HepG2 (cell line): ENCODE results near the gene RTKN2. TPM values are rescaled to one million over a fixed set of nuclear protein-coding genes. Genes with fewer than 3 reads are reported as not detected.

ENCODE experiments used
- ATAC-seq: fragments of 200-7000 bp; cut with Tn5 transposase; 3 replicates; pipeline ENCODE4 v1.9.1; 2020; ENCODE audit warnings: mild to moderate bottlenecking, moderate library complexity
- BruUV-seq: library from RNA; stranded (reverse); fragments of 400-500 nt; replicated peaks from 2 replicates; lab custom pipeline; 2021; lab: Mats Ljungman, UMichigan
- CTCF ChIA-PET: fragments of 300-600 bp; formaldehyde crosslinking; extraction: SDS; loops from one replicate; lab custom pipeline; 2021; ENCODE audit warnings: low total read pairs, inconsistent platforms, low intra/inter-chr PET ratio; lab: Yijun Ruan, JAX
- POLR2A ChIA-PET: fragments of 350-600 bp; sonication (Branson Sonifier 250); formaldehyde crosslinking; loops from one replicate; lab custom pipeline; 2020; ENCODE audit warnings: antibody characterized with exemption, inconsistent platforms; lab: Yijun Ruan, JAX
- DNase-seq: peaks from one replicate; pipeline ENCODE4 v3.0.0-alpha.2; 2015; ENCODE audit warnings: low spot score
- FAIRE-seq: peaks from 3 replicates; lab custom pipeline; 2011; peaks lifted over from hg19 to GRCh38; lab: Jason Lieb, UNC
- H2AFZ ChIP-seq: one replicate; pipeline ENCODE4 v1.6.1; 2011; ENCODE audit warnings: low read length, inconsistent platforms
- H3K27ac ChIP-seq: fragments of 300-600 bp; 3 replicates; pipeline ENCODE4 v1.8.0; 2011; ENCODE audit warnings: mixed run types, mild to moderate bottlenecking, mixed read lengths, low read length, inconsistent platforms; ENCODE audit not compliant: insufficient read depth; ENCODE audit errors: extremely low read length
- H3K27me3 ChIP-seq, 2 experiments: fragments of 200-600 bp in 1 of 2; 2 replicates in 1 of 2; 3 replicates in 1 of 2; pipeline versions ENCODE4 v1.6.0 to v1.8.0; 2011; ENCODE audit warnings: low read length in 2 of 2, mild to moderate bottlenecking in 2 of 2, moderate library complexity in 2 of 2, inconsistent platforms in 1 of 2; ENCODE audit not compliant: insufficient read depth in 2 of 2, control insufficient read depth in 1 of 2
- H3K36me3 ChIP-seq, 2 experiments: fragments of 200-600 bp in 1 of 2; replicated peaks in 1 of 2; 2 replicates in 1 of 2; 3 replicates in 1 of 2; pipeline versions ENCODE4 v1.5.1 to v1.8.0; 2011; ENCODE audit warnings: low read length in 2 of 2, inconsistent platforms in 1 of 2; ENCODE audit not compliant: insufficient read depth in 2 of 2, control insufficient read depth in 1 of 2
- H3K4me1 ChIP-seq: 2 replicates; pipeline ENCODE4 v1.5.1; 2012; ENCODE audit warnings: low read length, inconsistent platforms; ENCODE audit not compliant: insufficient read depth
- H3K4me2 ChIP-seq: 2 replicates; pipeline ENCODE4 v1.6.0; 2011; ENCODE audit warnings: low read depth, low read length, inconsistent platforms
- H3K4me3 ChIP-seq, 3 experiments: fragments of 200-600 bp in 1 of 3; sonication (generic), shearing (Covaris generic) in 1 of 3; replicated peaks in 1 of 3; 2 replicates each; pipeline ENCODE4 v1.5.1; 2011 to 2016; ENCODE audit warnings: low read length in 3 of 3, inconsistent platforms in 2 of 3, low read depth in 2 of 3, mild to moderate bottlenecking in 2 of 3, control low read depth in 1 of 3, mixed read lengths in 1 of 3; ENCODE audit not compliant: insufficient read depth in 1 of 3
- H3K79me2 ChIP-seq: one replicate; pipeline ENCODE4 v1.6.1; 2011; ENCODE audit warnings: low read length, inconsistent platforms; ENCODE audit not compliant: insufficient read depth
- H3K9ac ChIP-seq: 2 replicates; pipeline ENCODE4 v1.6.0; 2011; ENCODE audit warnings: mild to moderate bottlenecking, low read depth, low read length, inconsistent platforms; ENCODE audit not compliant: insufficient read depth
- H3K9me3 ChIP-seq: 2 replicates; pipeline ENCODE4 v1.5.1; 2012; ENCODE audit warnings: mild to moderate bottlenecking, low read length
- H4K20me1 ChIP-seq: 2 replicates; pipeline ENCODE4 v1.6.0; 2011; ENCODE audit warnings: inconsistent platforms, mild to moderate bottlenecking, low read length, moderate library complexity; ENCODE audit not compliant: insufficient read depth
- AHDC1 ChIP-seq: sonication (generic); formaldehyde crosslinking; IDR thresholded peaks from 2 replicates; pipeline ENCODE4 v1.5.1; 2020; ENCODE audit warnings: mild to moderate bottlenecking, missing genetic modification reagents, borderline replicate concordance
- GFI1 ChIP-seq: sonication (generic); formaldehyde crosslinking; IDR thresholded peaks from 2 replicates; pipeline ENCODE4 v1.5.0; 2020; ENCODE audit warnings: missing genetic modification reagents, mild to moderate bottlenecking, borderline replicate concordance
- GRHL1 ChIP-seq: sonication (generic); formaldehyde crosslinking; conservative IDR thresholded peaks from 2 replicates; pipeline ENCODE4 v1.8.0; 2022; ENCODE audit warnings: missing genetic modification reagents
- HES4 ChIP-seq: sonication (generic); formaldehyde crosslinking; IDR thresholded peaks from 2 replicates; pipeline ENCODE4 v1.9.0; 2021; ENCODE audit warnings: mild to moderate bottlenecking, missing genetic modification reagents, borderline replicate concordance
- KLF16 ChIP-seq, 2 experiments: sonication (generic) in 1 of 2; formaldehyde crosslinking in 1 of 2; IDR thresholded peaks; 2 replicates each; pipeline versions ENCODE4 v1.6.1 to v1.8.0; 2016 to 2023; ENCODE audit warnings: missing genetic modification reagents in 2 of 2, missing compliant biosample characterization in 1 of 2
- MIER3 ChIP-seq: IDR thresholded peaks from 2 replicates; pipeline ENCODE4 v1.6.1; 2016; ENCODE audit warnings: missing compliant biosample characterization, borderline replicate concordance
- NCOA5 ChIP-seq: sonication (generic); formaldehyde crosslinking; IDR thresholded peaks from 2 replicates; pipeline ENCODE4 v1.4.0; 2020; ENCODE audit warnings: missing genetic modification reagents
- STAG1 ChIP-seq: sonication (generic); formaldehyde crosslinking; IDR thresholded peaks from 2 replicates; pipeline ENCODE4 v1.4.0; 2020; ENCODE audit warnings: missing genetic modification reagents
- TOPORS ChIP-seq: sonication (generic); formaldehyde crosslinking; IDR thresholded peaks from 2 replicates; pipeline ENCODE4 v1.8.0; 2023; ENCODE audit warnings: mild to moderate bottlenecking, missing genetic modification reagents
- ZNF558 ChIP-seq: sonication (generic); formaldehyde crosslinking; IDR thresholded peaks from 2 replicates; pipeline ENCODE4 v1.9.0; 2022; ENCODE audit warnings: mild to moderate bottlenecking, missing genetic modification reagents, borderline replicate concordance
- ZNF570 ChIP-seq: sonication (generic); formaldehyde crosslinking; IDR thresholded peaks from 2 replicates; pipeline ENCODE4 v1.4.0; 2020; ENCODE audit warnings: mild to moderate bottlenecking, missing genetic modification reagents, borderline replicate concordance
- ZNF672 ChIP-seq: sonication (generic); formaldehyde crosslinking; IDR thresholded peaks from 2 replicates; pipeline ENCODE4 v1.8.1; 2022; ENCODE audit warnings: missing genetic modification reagents
- WGBS: methylation state at CpG from one replicate; pipeline ENCODE4 v1.1.6; 2017; ENCODE audit warnings: low lambda C conversion rate; 5-methylcytosine and 5-hydroxymethylcytosine counted together
- in situ Hi-C: cut with HindIII; loops from 2 replicates; pipeline ENCODE4 v1.10.0; 2017; ENCODE audit warnings: low pct_unique_long_range_greater_than_20kb; ENCODE audit not compliant: extremely low pct_ligation_motif_present
- intact Hi-C: fragments of 100-400 bp; cut with micrococcal nuclease; formaldehyde crosslinking; loops from one replicate; pipeline ENCODE4 v1.10.0; 2022; ENCODE audit not compliant: unreplicated experiment
- polyA plus RNA-seq, 8 experiments: library from polyadenylated mRNA; depleted of rRNA in 3 of 8; stranded (reverse) in 7 of 8; unstranded in 1 of 8; fragments of >200 nt; fragmentation: Illumina TruSeq in 4 of 8; extraction: Trizol in 4 of 8; gene quantifications; 2 replicates each; pipeline versions ENCODE4 v1.2.1 to v1.2.3, GENCODE V29; 2011 to 2016; ENCODE audit warnings: low read depth in 4 of 8, missing spikeins in 1 of 8, mixed read lengths in 1 of 8; ENCODE audit not compliant: insufficient read depth in 1 of 8
- total RNA-seq, 5 experiments: library from RNA; depleted of rRNA; stranded (reverse); fragments of >200 nt; fragmentation: Illumina TruSeq; extraction: Trizol; gene quantifications; 2 replicates each; pipeline ENCODE4 v1.2.3, GENCODE V29; 2016; ENCODE audit warnings: low read depth in 1 of 5
- TF ChIP-seq, protein P1 (sequence below): sonication (generic); formaldehyde crosslinking; conservative IDR thresholded peaks from 2 replicates; pipeline ENCODE4 v1.4.0; 2020; ENCODE audit warnings: missing genetic modification reagents

Gene RTKN2
- total and polyA plus RNA-seq, 2 of the 13 experiments (the other 11 are each of a cell fraction or from before 2014, with no cell fraction given): 2.2 to 7.0 TPM

- no peak for TF ChIP-seq AHDC1 (CRISPR knock-in tag)
- TF ChIP-seq, all 625 proteins: peak for 6
Observed at GRCh38 chr10:62148155-62148554, 120.5 kb downstream of the RTKN2 start (continued).

- no peak for ATAC-seq
- WGBS: 28% methylated on average over 4 of the region's 4 CpGs
- no peak for TF ChIP-seq GRHL1 (CRISPR knock-in tag)
- no peak for TF ChIP-seq MIER3 (CRISPR knock-in tag)
- no peak for TF ChIP-seq ZNF558 (CRISPR knock-in tag)
- no peak for TF ChIP-seq ZNF570 (CRISPR knock-in tag)
- TF ChIP-seq, protein P1, sequence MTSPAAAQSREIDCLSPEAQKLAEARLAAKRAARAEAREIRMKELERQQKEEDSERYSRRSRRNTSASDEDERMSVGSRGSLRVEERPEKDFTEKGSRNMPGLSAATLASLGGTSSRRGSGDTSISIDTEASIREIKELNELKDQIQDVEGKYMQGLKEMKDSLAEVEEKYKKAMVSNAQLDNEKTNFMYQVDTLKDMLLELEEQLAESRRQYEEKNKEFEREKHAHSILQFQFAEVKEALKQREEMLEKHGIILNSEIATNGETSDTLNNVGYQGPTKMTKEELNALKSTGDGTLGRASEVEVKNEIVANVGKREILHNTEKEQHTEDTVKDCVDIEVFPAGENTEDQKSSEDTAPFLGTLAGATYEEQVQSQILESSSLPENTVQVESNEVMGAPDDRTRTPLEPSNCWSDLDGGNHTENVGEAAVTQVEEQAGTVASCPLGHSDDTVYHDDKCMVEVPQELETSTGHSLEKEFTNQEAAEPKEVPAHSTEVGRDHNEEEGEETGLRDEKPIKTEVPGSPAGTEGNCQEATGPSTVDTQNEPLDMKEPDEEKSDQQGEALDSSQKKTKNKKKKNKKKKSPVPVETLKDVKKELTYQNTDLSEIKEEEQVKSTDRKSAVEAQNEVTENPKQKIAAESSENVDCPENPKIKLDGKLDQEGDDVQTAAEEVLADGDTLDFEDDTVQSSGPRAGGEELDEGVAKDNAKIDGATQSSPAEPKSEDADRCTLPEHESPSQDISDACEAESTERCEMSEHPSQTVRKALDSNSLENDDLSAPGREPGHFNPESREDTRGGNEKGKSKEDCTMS: no peak
- TF ChIP-seq STAG1 (CRISPR knock-in tag): no peak
- no peak for TF ChIP-seq KLF16 (CRISPR knock-in tag; IDR thresholded peaks at IDR 0.05)
- no peak for TF ChIP-seq HES4
- no peak for TF ChIP-seq NCOA5 (CRISPR knock-in tag)
- no peak for TF ChIP-seq GFI1 (CRISPR knock-in tag)
- TF ChIP-seq TOPORS (CRISPR knock-in tag): no peak
- TF ChIP-seq ZNF672 (CRISPR knock-in tag): no peak
Observed at GRCh38 chr10:62147425-62147824, 121.2 kb downstream of the RTKN2 start.

More at GRCh38 chr10:62147425-62147824, 121.2 kb downstream of the RTKN2 start:
- intact Hi-C loops (no loop called here), in situ Hi-C loops (no loop called here)
- Histone ChIP-seq H3K4me1 (peaks cover 35% of the 10 kb centered on the region), H3K36me3 (no peaks in the 10 kb centered on the region), H4K20me1 (no peaks in the 10 kb centered on the region), H2AFZ (no peak overlapping the region), H3K27me3 (no peaks in the 10 kb centered on the region), H3K9me3 (no peaks in the 10 kb centered on the region), H3K4me3 (no peak overlapping the region), H3K79me2 (no peaks in the 10 kb centered on the region), H3K4me2 (no peak overlapping the region), H3K27ac (no peak overlapping the region), H3K9ac (no peak overlapping the region)
- CTCF ChIA-PET: no interaction called here
- POLR2A ChIA-PET: no interaction called here
- BruUV-seq: no TSS peak
- no peak for FAIRE-seq
- DNase-seq: no peak
